ENCODE results near the gene WNT5A.

The WNT5A gene

GRCh38 chr3:55492976-55493375, 5.9 kb upstream of the WNT5A start:
- Mint-ChIP-seq H3K27me3 (ENCODE audit: low read depth) (peaks cover 36% of the 10 kb centered on the region), H3K36me3 (ENCODE audit: low read depth) (no peaks in the 10 kb centered on the region), H3K27ac (peak overlapping the region in 1 of 3 experiments; percentile 17), H3K4me3 (no peak overlapping the region), H3K4me1 (peaks cover 26% of the 10 kb centered on the region), H3K9me3 (no peaks in the 10 kb centered on the region)
- no peak for TF ChIP-seq CTCF (IDR thresholded peaks at IDR 0.05; ENCODE audit: unreplicated experiment in 3 of 3)

- no peak for TF ChIP-seq CTCF (IDR thresholded peaks at IDR 0.05; ENCODE audit: unreplicated experiment in 3 of 3)
- peak overlapping the region; percentile 4 to 48 (median 8) for H3K4me3 Mint-ChIP-seq
- H3K27me3 Mint-ChIP-seq (ENCODE audit: low read depth) = peaks cover 40% of the 10 kb centered on the region
- H3K4me1 Mint-ChIP-seq = peaks cover 26% of the 10 kb centered on the region
- H3K27ac Mint-ChIP-seq = peak overlapping the region; percentile 39 to 61 (median 55)
- no peaks in the 10 kb centered on the region for H3K36me3 Mint-ChIP-seq (ENCODE audit: low read depth)
- no peaks in the 10 kb centered on the region for H3K9me3 Mint-ChIP-seq
Measured at GRCh38 chr3:55491296-55491816, 4.2 kb upstream of the WNT5A start.

GRCh38 chr3:55490276-55490913, 3.3 kb upstream of the WNT5A start:
- Mint-ChIP-seq H3K4me3 (peak overlapping the region; percentile 72 to 94 (median 93)), H3K9me3 (no peaks in the 10 kb centered on the region), H3K27me3 (ENCODE audit: low read depth) (peaks cover 40% of the 10 kb centered on the region), H3K27ac (peak overlapping the region; percentile 71 to 98 (median 94)), H3K36me3 (ENCODE audit: low read depth) (no peaks in the 10 kb centered on the region), H3K4me1 (peaks cover 26% of the 10 kb centered on the region)
- no peak for TF ChIP-seq CTCF (IDR thresholded peaks at IDR 0.05; ENCODE audit: unreplicated experiment in 3 of 3)

GRCh38 chr3:55489798-55490132, 2.7 kb upstream of the WNT5A start:
- no peak for TF ChIP-seq CTCF (IDR thresholded peaks at IDR 0.05; ENCODE audit: unreplicated experiment in 3 of 3)
- H3K9me3 Mint-ChIP-seq = no peaks in the 10 kb centered on the region
- peak overlapping the region; percentile 93 to 94 (median 93) for H3K4me3 Mint-ChIP-seq
- H3K4me1 Mint-ChIP-seq = peaks cover 27% of the 10 kb centered on the region
- H3K36me3 Mint-ChIP-seq (ENCODE audit: low read depth) = no peaks in the 10 kb centered on the region
- peaks cover 40% of the 10 kb centered on the region for H3K27me3 Mint-ChIP-seq (ENCODE audit: low read depth)
- H3K27ac Mint-ChIP-seq = peak overlapping the region; percentile 94 to 98 (median 96)

- no peak for TF ChIP-seq CTCF (IDR thresholded peaks at IDR 0.05; ENCODE audit: unreplicated experiment in 3 of 3)
- H3K27me3 Mint-ChIP-seq (ENCODE audit: low read depth) = peaks cover 51% of the 10 kb centered on the region
Measured at GRCh38 chr3:55488398-55489055, 1.4 kb upstream of the WNT5A start.

More at GRCh38 chr3:55488398-55489055, 1.4 kb upstream of the WNT5A start:
- Mint-ChIP-seq H3K36me3 (ENCODE audit: low read depth) (no peaks in the 10 kb centered on the region), H3K4me1 (peaks cover 38% of the 10 kb centered on the region), H3K4me3 (peak overlapping the region; percentile 93 to 94 (median 93)), H3K27ac (peak overlapping the region; percentile 94 to 98 (median 96)), H3K9me3 (no peaks in the 10 kb centered on the region)

All from nephron (organoid).